Measurements from ENCODE around the gene TRIM46. TPM values are rescaled to one million over a fixed set of nuclear protein-coding genes. Genes with fewer than 3 reads are reported as not detected.
"Not testable (repeated sequence)": the region's sequence is repeated elsewhere in the genome, so short reads cannot be mapped to it uniquely, and the experiment has no call there.

Gene TRIM46
- total RNA-seq, 2 donors from 2014 or later: 0.14 to 1.6 TPM

DNA sequence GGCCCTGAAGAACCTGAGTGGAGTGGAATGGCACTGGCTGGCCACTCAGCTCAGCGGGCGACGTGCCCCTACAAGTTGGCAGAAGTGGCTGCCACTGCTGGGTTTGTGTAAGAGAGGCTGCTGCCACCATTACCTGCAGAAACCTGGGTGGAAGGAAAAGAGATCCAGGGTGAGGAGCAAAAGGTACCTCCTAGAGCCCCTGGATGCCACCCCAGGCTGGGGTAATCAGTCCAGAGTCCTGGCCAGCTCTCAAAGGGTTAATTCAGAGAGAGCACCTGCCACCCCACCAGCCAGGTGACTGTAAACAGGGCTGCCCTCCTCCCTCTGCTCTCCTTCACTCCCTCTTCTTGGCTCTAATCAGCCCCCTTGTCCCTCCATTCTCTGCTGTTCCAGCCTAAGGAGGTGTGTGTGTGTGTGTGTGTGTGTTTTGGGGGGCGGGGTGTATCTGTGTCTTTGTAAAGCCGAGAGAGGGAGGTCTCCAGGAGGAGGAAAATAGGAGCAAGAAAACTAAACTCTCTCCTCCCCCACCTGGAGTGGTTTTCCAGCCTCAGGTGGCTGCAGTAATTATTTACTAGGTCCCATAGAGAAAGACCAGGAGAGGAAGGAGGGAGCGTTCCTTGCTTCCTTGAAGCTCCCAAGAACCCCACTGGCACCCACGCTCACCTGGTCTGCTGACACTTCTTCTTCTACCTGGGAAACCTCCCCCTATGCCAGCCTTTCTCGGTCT, 12.6 kb downstream of the TRIM46 start:
- DNase-seq (ENCODE audit: low spot score): no peak
- Histone ChIP-seq H3K36me3 (no peaks in the 10 kb centered on the region), H3K4me1 (replicated peaks) (no peaks in the 10 kb centered on the region), H3K27me3 (replicated peaks; ENCODE audit: insufficient read depth) (no peaks in the 10 kb centered on the region), H3K9me3 (no peaks in the 10 kb centered on the region), H3K4me3 (no peak overlapping the region), H3K27ac (no peak overlapping the region)
- TF ChIP-seq POLR2AphosphoS5 (IDR thresholded peaks at IDR 0.05) (no peak), POLR2A (IDR thresholded peaks at IDR 0.05) (no peak)
- TF ChIP-seq, protein P1, sequence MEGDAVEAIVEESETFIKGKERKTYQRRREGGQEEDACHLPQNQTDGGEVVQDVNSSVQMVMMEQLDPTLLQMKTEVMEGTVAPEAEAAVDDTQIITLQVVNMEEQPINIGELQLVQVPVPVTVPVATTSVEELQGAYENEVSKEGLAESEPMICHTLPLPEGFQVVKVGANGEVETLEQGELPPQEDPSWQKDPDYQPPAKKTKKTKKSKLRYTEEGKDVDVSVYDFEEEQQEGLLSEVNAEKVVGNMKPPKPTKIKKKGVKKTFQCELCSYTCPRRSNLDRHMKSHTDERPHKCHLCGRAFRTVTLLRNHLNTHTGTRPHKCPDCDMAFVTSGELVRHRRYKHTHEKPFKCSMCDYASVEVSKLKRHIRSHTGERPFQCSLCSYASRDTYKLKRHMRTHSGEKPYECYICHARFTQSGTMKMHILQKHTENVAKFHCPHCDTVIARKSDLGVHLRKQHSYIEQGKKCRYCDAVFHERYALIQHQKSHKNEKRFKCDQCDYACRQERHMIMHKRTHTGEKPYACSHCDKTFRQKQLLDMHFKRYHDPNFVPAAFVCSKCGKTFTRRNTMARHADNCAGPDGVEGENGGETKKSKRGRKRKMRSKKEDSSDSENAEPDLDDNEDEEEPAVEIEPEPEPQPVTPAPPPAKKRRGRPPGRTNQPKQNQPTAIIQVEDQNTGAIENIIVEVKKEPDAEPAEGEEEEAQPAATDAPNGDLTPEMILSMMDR (IDR thresholded peaks at IDR 0.05): no peak
- 29% methylated on average over 8 of the region's 8 CpGs for WGBS
- intact Hi-C loops (cut with DNase I): no loop called here

DNA sequence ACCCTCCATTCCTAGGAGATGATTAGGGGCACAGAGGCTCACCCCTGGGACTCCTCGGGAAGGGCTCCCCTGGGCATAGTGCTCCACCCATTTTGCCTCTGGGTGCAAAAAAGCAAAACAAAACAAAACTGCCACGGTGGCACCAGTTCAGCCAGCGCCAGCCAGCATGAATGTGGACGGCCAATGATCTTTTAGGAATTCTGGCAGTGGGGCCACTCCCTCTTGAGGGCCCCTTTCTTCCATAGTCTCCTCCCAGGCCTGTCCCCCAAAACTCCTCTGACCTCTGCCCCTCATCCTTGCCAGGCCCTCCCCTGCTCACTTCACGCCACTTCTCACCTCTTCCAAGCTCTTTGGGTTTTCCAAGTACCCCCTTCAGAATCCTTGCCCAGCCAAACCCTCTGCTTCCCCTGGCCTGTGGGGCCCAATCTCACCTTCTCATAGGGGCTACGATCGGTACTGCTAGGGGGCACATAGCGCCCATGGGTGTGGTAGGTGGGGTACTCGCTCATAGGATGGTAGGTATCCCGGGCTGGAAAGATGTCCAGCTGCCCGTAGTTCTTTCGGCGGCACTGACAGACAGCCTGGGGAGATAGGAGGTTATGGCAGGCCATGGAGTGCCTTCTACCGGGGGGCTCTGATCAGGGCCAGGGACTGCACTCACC, 13.3 kb downstream of the TRIM46 start:
- WGBS: 68% methylated on average over 14 of the region's 14 CpGs
- H3K27ac ChIP-seq: no peak overlapping the region
- H3K9me3 ChIP-seq: no peaks in the 10 kb centered on the region
- no peak for DNase-seq (ENCODE audit: low spot score)
- H3K36me3 ChIP-seq: no peaks in the 10 kb centered on the region
- H3K4me1 ChIP-seq (replicated peaks): no peaks in the 10 kb centered on the region
- TF ChIP-seq POLR2AphosphoS5 (IDR thresholded peaks at IDR 0.05): no peak
- no peak for TF ChIP-seq POLR2A (IDR thresholded peaks at IDR 0.05)
- TF ChIP-seq, protein P1 (IDR thresholded peaks at IDR 0.05): no peak
- intact Hi-C loops (cut with DNase I): no loop called here
- H3K27me3 ChIP-seq (replicated peaks; ENCODE audit: insufficient read depth): no peaks in the 10 kb centered on the region
- no peak overlapping the region for H3K4me3 ChIP-seq

DNA sequence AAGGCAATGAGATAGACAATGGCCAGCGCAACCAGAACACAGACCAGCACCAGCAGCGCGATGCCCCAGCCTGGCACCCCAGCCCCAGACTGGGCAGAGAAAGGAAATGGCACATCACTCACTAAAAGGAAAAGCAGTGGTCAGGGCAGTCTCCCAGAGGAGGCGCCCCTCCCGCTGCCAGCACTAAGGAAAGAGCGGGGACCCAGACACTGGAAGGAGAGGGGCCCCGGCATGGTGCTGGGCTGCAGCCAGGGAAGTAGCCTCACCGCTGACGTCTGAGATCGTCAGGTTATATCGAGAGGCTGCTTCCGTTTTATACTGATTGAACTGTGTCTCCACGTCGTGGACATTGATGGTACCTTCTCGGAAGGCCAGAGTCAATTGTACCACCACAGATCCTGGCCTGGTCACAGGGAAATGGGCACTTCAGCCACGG, 13.8 kb downstream of the TRIM46 start:
- intact Hi-C loops (cut with DNase I): no loop called here
- H3K27ac ChIP-seq: no peak overlapping the region
- H3K4me3 ChIP-seq: no peak overlapping the region
- WGBS: 82% methylated on average over 14 of the region's 16 CpGs
- H3K4me1 ChIP-seq (replicated peaks): peaks cover under 1% of the 10 kb centered on the region
- H3K9me3 ChIP-seq: no peaks in the 10 kb centered on the region
- no peak for DNase-seq (ENCODE audit: low spot score)
- no peaks in the 10 kb centered on the region for H3K27me3 ChIP-seq (replicated peaks; ENCODE audit: insufficient read depth)
- H3K36me3 ChIP-seq: no peaks in the 10 kb centered on the region
- TF ChIP-seq, protein P1 (IDR thresholded peaks at IDR 0.05): no peak
- TF ChIP-seq POLR2A (IDR thresholded peaks at IDR 0.05): no peak
- no peak for TF ChIP-seq POLR2AphosphoS5 (IDR thresholded peaks at IDR 0.05)

DNA sequence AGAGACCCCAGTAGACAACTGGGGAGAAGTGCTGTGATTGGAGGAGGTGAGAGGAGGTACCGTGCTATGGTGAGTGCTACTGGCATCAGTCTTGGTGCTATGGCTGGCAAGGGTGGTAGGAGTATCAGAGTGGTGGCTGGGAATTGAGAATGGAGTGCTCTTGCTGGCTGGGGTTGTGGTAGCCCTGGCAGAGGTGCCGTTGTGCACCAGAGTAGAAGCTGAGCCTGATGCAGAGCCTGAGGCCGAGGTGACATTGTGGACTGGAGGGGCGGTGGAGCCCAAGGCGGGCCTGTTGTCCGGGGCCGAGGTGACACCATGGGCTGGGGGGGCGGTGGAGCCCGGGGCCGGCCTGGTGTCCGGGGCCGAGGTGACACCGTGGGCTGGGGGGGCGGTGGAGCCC, 14.6 kb downstream of the TRIM46 start:
- 91% methylated on average over 5 of the region's 14 CpGs for WGBS
- H3K36me3 ChIP-seq: no peaks in the 10 kb centered on the region
- intact Hi-C loops (cut with DNase I): no loop called here
- DNase-seq (ENCODE audit: low spot score): no peak
- no peaks in the 10 kb centered on the region for H3K9me3 ChIP-seq
- TF ChIP-seq, protein P1 (IDR thresholded peaks at IDR 0.05): no peak
- TF ChIP-seq POLR2AphosphoS5 (IDR thresholded peaks at IDR 0.05) (no peak), POLR2A (IDR thresholded peaks at IDR 0.05) (no peak)
- H3K4me1 ChIP-seq (replicated peaks): peaks cover 6% of the 10 kb centered on the region
- H3K4me3 ChIP-seq: no peak overlapping the region
- no peaks in the 10 kb centered on the region for H3K27me3 ChIP-seq (replicated peaks; ENCODE audit: insufficient read depth)
- no peak overlapping the region for H3K27ac ChIP-seq

DNA sequence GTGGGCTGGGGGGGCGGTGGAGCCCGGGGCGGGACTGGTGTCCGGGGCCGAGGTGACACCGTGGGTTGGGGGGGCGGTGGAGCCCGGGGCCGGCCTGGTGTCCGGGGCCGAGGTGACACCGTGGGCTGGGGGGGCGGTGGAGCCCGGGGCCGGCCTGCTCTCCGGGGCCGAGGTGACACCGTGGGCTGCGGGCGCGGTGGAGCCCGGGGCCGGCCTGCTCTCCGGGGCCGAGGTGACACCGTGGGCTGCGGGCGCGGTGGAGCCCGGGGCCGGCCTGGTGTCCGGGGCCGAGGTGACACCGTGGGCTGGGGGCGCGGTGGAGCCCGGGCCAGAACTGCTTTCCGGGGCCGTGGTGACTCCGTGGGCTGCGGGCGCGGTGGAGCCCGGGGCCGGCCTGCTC, 16.3 kb downstream of the TRIM46 start:
- H3K27me3 ChIP-seq (replicated peaks; ENCODE audit: insufficient read depth); H3K36me3 ChIP-seq; intact Hi-C loops (cut with DNase I); H3K27ac ChIP-seq; H3K4me3 ChIP-seq; DNase-seq (ENCODE audit: low spot score); H3K9me3 ChIP-seq: not testable (repeated sequence)
- WGBS: no CpG with 5 or more reads among the region's 45 CpGs
- H3K4me1 ChIP-seq (replicated peaks): peaks cover 19% of the 10 kb centered on the region

All from prostate gland (tissue), 2 donors.